KMS-11 (cell line): ENCODE data around the gene ATP2A3.

Source experiments
- H2AFZ ChIP-seq: fragments of 200-600 bp; sonication (generic); 2 replicates; pipeline ENCODE4 v1.6.1; 2016; ENCODE audit warnings: antibody characterized with exemption, mixed run types, low read depth
- H3K27ac ChIP-seq: fragments of 200-600 bp; sonication (generic); 2 replicates; pipeline ENCODE4 v1.6.1; 2016; ENCODE audit warnings: mild to moderate bottlenecking, mixed run types
- H3K27me3 ChIP-seq: fragments of 200-600 bp; sonication (generic); 2 replicates; pipeline ENCODE4 v1.6.1; 2017; ENCODE audit warnings: mild to moderate bottlenecking, low read depth, mixed run types, moderate library complexity; ENCODE audit not compliant: insufficient read depth
- H3K36me3 ChIP-seq: fragments of 200-600 bp; sonication (generic); 2 replicates; pipeline ENCODE4 v1.6.1; 2017; ENCODE audit warnings: mild to moderate bottlenecking, mixed run types; ENCODE audit not compliant: insufficient read depth
- H3K4me1 ChIP-seq: fragments of 200-600 bp; sonication (generic); 2 replicates; pipeline ENCODE4 v1.6.1; 2016; ENCODE audit warnings: mild to moderate bottlenecking, low read depth, mixed run types; ENCODE audit not compliant: poor library complexity, severe bottlenecking
- H3K4me2 ChIP-seq: fragments of 200-600 bp; sonication (generic); 2 replicates; pipeline ENCODE4 v1.7.0; 2016; ENCODE audit warnings: mild to moderate bottlenecking, mixed run types
- H3K4me3 ChIP-seq: fragments of 200-600 bp; sonication (generic); IDR thresholded peaks from 2 replicates; pipeline ENCODE4 v1.6.1; 2017; ENCODE audit warnings: low read depth, low read length, mixed read lengths; ENCODE audit not compliant: insufficient read depth
- H3K79me2 ChIP-seq: fragments of 200-600 bp; sonication (generic); 2 replicates; pipeline ENCODE4 v1.6.1; 2016; ENCODE audit warnings: low read depth, mixed run types; ENCODE audit not compliant: insufficient read depth
- H3K9ac ChIP-seq: fragments of 200-600 bp; sonication (generic); 2 replicates; pipeline ENCODE4 v1.6.1; 2016; ENCODE audit warnings: mild to moderate bottlenecking, mixed run types
- H4K20me1 ChIP-seq: fragments of 200-600 bp; sonication (generic); 2 replicates; pipeline ENCODE4 v1.6.1; 2016; ENCODE audit warnings: mild to moderate bottlenecking, mixed run types; ENCODE audit not compliant: insufficient read depth
- CTCF ChIP-seq: fragments of 200-600 bp; sonication (generic); conservative IDR thresholded peaks from 2 replicates; pipeline ENCODE4 v1.6.1; 2017; ENCODE audit warnings: low read depth, mild to moderate bottlenecking, antibody characterized with exemption, low read length, moderate library complexity, mixed read lengths

ATP2A3 gene

GRCh38 chr17:3906881-3907280 is 57.4 kb downstream of the ATP2A3 start:
- Histone ChIP-seq H3K36me3 (no peaks in the 10 kb centered on the region), H3K27me3 (no peaks in the 10 kb centered on the region), H4K20me1 (no peaks in the 10 kb centered on the region), H3K79me2 (no peaks in the 10 kb centered on the region), H3K4me2 (no peak overlapping the region), H2AFZ (no peak overlapping the region), H3K4me3 (no peak overlapping the region), H3K4me1 (no peaks in the 10 kb centered on the region), H3K9ac (no peak overlapping the region), H3K27ac (no peak overlapping the region)
- no peak for TF ChIP-seq CTCF

DNA sequence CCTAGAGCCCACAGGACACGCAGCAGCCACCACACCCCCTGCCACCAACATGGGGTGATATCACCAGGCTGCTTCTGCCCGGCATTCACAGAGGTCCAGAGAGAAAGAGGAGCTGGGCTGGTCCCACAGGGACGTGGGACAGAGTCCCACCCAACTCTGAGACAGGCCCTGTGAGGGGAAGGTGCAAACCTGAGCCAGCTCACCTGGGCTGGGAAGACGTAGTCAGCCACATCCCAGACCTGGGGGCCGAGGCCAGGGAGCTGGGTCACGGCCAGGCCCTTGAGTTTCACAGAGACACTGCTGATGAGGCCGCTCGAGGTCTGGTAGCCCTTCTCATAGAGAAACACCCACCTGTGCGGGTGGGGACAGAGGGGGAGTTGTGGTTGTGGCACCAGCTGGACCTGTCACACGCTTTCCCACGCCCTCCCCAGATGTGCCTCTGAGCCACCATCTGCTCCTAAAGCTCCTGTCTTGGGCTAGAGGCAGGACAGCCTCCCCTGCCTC is 59.2 kb downstream of the ATP2A3 start:
- no peak overlapping the region for H3K9ac ChIP-seq
- no peak overlapping the region for H3K4me2 ChIP-seq
- H3K27me3 ChIP-seq = peaks cover 3% of the 10 kb centered on the region; the same call in 1 of the 2 replicates
- H3K4me1 ChIP-seq = no peaks in the 10 kb centered on the region
- H4K20me1 ChIP-seq = no peaks in the 10 kb centered on the region
- no peaks in the 10 kb centered on the region for H3K79me2 ChIP-seq
- TF ChIP-seq CTCF = no peak
- H2AFZ ChIP-seq = no peak overlapping the region
- no peak overlapping the region for H3K27ac ChIP-seq
- H3K36me3 ChIP-seq = no peaks in the 10 kb centered on the region
- H3K4me3 ChIP-seq = no peak overlapping the region

DNA sequence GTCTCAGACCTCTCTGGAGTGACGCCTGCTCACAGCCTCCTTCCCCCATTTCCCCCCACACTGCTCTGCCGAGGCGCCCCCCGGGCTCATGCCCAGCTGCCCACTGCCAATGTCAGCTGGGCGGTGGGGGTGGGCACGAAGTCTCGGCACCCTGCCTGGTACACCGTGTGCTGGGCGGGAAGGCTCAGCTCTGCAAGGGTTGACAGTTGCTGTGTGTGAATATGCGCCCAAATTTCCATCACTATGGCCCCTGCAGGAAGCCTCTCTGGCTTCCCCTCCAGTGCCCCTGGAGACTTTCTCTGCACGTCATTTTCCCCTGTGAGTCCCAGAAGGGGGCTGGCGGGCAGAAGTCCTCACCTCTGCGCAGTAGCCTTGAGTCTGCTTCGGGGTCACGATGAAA is 59.7 kb downstream of the ATP2A3 start:
- TF ChIP-seq CTCF = no peak
- H3K4me1 ChIP-seq = no peaks in the 10 kb centered on the region
- no peak overlapping the region for H3K4me3 ChIP-seq
- no peaks in the 10 kb centered on the region for H3K79me2 ChIP-seq
- peaks cover 3% of the 10 kb centered on the region; the same call in 1 of the 2 replicates for H3K27me3 ChIP-seq
- H3K9ac ChIP-seq = no peak overlapping the region
- H4K20me1 ChIP-seq = no peaks in the 10 kb centered on the region
- H3K4me2 ChIP-seq = no peak overlapping the region
- no peak overlapping the region for H2AFZ ChIP-seq
- no peak overlapping the region for H3K27ac ChIP-seq
- no peaks in the 10 kb centered on the region for H3K36me3 ChIP-seq

GRCh38 chr17:3903881-3904290 is 60.4 kb downstream of the ATP2A3 start:
- TF ChIP-seq CTCF = no peak
- Histone ChIP-seq H3K4me3 (no peak overlapping the region), H3K27ac (no peak overlapping the region), H3K27me3 (peaks cover 3% of the 10 kb centered on the region; the same call in 1 of the 2 replicates), H3K79me2 (no peaks in the 10 kb centered on the region), H4K20me1 (no peaks in the 10 kb centered on the region), H2AFZ (no peak overlapping the region), H3K9ac (no peak overlapping the region), H3K4me2 (no peak overlapping the region), H3K4me1 (no peaks in the 10 kb centered on the region), H3K36me3 (no peaks in the 10 kb centered on the region)
